ENCODE measurements around the gene LHPP.

The LHPP gene

GRCh38 chr10:124659380-124659779, 197.8 kb downstream of the LHPP start:
- in situ Hi-C loops (cut with HindIII; ENCODE audit: low pct_ligation_motif_present, low sequenced_read_pairs), result no loop called here
- DNase-seq, result no peak
- H3K27ac ChIP-seq, result no peak overlapping the region
- no peaks in the 10 kb centered on the region for H3K36me3 ChIP-seq (replicated peaks)
- no peak overlapping the region for H3K4me3 ChIP-seq (ENCODE audit: low read depth, low read length)
- TF ChIP-seq CTCF (IDR thresholded peaks at IDR 0.05; ENCODE audit: low read depth, low read length, missing control alignments), result no peak
- no peaks in the 10 kb centered on the region for H3K27me3 ChIP-seq (replicated peaks)

GRCh38 chr10:124660404-124661125, 198.9 kb downstream of the LHPP start:
- no peak overlapping the region for H3K27ac ChIP-seq

GRCh38 chr10:124661660-124662180, 200.1 kb downstream of the LHPP start:
- Histone ChIP-seq H3K27ac (no peak overlapping the region), H3K27me3 (replicated peaks) (no peaks in the 10 kb centered on the region), H3K4me3 (ENCODE audit: low read depth, low read length) (no peak overlapping the region), H3K36me3 (replicated peaks) (no peaks in the 10 kb centered on the region)
- no peak for DNase-seq
- no peak for TF ChIP-seq CTCF (IDR thresholded peaks at IDR 0.05; ENCODE audit: low read depth, low read length, missing control alignments)
- in situ Hi-C loops (cut with HindIII; ENCODE audit: low pct_ligation_motif_present, low sequenced_read_pairs), result no loop called here

More at GRCh38 chr10:124660404-124661125, 198.9 kb downstream of the LHPP start:
- no peak for DNase-seq
- in situ Hi-C loops (cut with HindIII; ENCODE audit: low pct_ligation_motif_present, low sequenced_read_pairs), result no loop called here
- Histone ChIP-seq H3K4me3 (ENCODE audit: low read depth, low read length) (no peak overlapping the region), H3K36me3 (replicated peaks) (no peaks in the 10 kb centered on the region), H3K27me3 (replicated peaks) (no peaks in the 10 kb centered on the region)
- TF ChIP-seq CTCF (IDR thresholded peaks at IDR 0.05; ENCODE audit: low read depth, low read length, missing control alignments), result no peak

- in situ Hi-C loops (cut with HindIII; ENCODE audit: low pct_ligation_motif_present, low sequenced_read_pairs), result no loop called here
- no peak for DNase-seq
Measured at GRCh38 chr10:124663228-124663627, 201.6 kb downstream of the LHPP start.

More at GRCh38 chr10:124663228-124663627, 201.6 kb downstream of the LHPP start:
- no peak for TF ChIP-seq CTCF (IDR thresholded peaks at IDR 0.05; ENCODE audit: low read depth, low read length, missing control alignments)
- Histone ChIP-seq H3K27me3 (replicated peaks) (no peaks in the 10 kb centered on the region), H3K36me3 (replicated peaks) (no peaks in the 10 kb centered on the region), H3K4me3 (ENCODE audit: low read depth, low read length) (no peak overlapping the region), H3K27ac (no peak overlapping the region)
